NCI-H524 treated with DMSO at 0.1 percent for 48 hours (cell line): Measurements from ENCODE around the gene ANKMY1.

ENCODE experiments used
- DNase-seq: peaks from one replicate; lab custom pipeline; 2025; lab: John Stamatoyannopoulos, UW

ANKMY1 gene

GRCh38 chr2:240459401-240460252 is 98.2 kb downstream of the ANKMY1 start:
- no peak for DNase-seq

GRCh38 chr2:240458900-240459391 is 98.8 kb downstream of the ANKMY1 start:
- no peak for DNase-seq

GRCh38 chr2:240458044-240458899 is 99.5 kb downstream of the ANKMY1 start:
- no peak for DNase-seq

DNA sequence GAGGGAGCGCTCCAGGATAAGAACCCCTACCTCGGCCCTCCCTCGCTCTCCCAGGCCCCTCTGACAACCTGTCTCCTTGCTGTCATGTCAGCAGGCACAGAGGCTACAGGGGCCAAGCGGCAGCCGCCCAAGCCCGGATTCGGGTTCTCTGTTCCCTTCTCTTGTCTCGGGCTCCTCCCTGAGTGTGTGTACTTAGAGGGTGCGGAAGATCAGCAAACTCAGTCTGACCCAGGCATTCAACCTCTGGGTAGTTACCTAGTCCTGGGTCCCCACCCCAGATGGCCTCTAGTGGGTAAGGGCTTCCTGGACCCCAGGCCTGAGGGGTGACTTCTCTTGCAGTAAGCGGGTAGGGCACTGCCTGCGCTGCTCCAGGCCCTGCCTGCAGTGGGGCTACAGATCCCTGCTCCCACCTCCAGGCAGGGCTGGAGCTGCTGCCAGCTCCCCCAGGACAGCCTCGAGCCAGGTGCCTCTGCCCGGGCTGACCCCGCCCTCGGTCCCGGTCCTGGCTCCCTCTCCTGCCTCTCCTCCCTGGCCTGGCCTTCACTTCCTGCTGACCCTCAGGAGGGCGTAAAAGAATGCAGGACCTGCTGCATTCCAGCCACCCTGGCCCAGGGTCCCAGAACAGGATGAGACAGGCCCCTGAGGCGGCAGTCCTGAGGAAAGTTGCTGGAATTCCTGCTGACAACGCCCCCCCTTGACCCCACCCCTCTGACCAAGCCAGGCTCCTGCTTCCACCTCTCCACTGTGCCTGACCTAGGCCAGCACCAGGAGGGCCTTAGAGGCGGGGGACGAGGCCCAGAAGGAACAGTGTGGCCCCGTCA is 100.4 kb downstream of the ANKMY1 start:
- DNase-seq: no peak

GRCh38 chr2:240456447-240457222 is 101.2 kb downstream of the ANKMY1 start:
- no peak for DNase-seq

GRCh38 chr2:240455647-240456446 is 101.9 kb downstream of the ANKMY1 start:
- no peak for DNase-seq

GRCh38 chr2:240455272-240455646 is 102.5 kb downstream of the ANKMY1 start:
- DNase-seq: no peak

GRCh38 chr2:240454106-240454901 is 103.5 kb downstream of the ANKMY1 start:
- no peak for DNase-seq

- no peak for DNase-seq
Observed at GRCh38 chr2:240453461-240454105, 104.2 kb downstream of the ANKMY1 start.

DNA sequence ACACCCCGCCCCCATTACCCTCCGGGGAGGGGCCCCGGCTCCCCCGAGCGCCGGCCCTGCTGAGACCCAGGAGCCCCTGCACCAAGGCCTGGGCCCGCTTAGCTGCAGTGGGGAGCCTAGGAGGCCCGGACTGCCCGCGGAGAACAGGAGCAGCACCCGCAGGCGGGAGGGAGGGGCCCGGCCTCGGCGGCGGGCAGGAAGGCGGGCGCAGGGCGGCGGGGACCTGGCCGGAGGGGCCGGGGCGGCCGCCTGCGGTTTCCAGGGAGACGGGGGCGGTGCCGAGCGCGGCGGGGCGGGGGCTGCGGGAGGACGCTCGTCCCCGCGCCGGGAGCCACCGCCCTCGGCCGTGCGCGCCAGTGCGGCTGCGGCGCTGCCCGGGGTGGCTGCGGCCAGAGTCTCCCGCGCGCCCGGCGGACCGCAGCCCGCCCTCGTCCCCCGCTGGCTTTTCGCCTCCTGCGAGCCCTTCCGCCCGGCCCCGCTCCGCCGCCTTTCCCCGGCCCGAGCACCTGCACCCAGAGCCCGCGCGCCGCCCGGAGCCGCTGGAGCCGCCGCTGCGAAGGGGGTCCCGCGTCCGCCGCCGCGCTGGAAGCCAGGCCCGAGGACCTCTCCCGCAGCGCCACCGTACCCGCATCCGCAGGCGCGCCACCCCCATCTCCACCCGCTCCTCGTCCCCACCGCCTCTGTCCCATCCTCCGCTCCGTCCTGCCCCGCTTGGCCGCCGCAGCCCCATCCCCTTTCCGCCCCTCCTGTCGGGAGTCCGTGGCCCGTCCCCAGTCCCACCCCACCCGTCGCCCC is 105.1 kb downstream of the ANKMY1 start:
- DNase-seq: no peak

DNA sequence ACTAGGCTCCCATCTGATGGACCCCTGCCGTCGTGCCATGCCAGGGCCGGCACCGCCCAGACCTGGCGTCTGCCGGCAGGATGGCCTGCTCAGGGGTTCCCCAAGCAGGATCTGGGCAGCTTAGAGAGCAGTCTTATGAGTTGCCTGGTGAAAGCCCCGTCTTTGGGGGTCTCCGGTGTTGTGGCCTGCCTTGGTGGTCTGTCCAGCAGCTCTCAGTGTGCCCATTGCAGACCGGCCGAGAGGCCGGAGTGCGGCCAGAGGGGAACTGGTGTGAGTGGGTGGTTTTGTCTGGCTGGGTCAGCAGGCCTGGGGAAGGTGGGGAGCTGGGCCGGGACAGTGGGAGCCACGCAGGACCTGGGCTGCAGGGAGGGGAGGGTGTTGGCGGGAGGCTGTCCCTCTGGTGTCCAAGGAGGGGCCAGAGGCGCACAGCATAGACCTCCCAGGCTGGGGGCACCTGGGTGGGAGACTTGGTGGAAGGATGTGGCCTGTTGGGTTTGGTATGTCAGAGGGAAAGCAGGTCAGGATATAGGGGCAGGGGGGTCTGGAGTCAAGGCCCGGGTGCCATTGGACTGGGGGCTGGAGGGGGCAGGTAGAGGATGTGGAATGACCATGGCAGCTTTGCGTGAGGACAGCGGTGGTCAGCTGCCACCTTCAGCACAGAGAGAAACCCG is 105.9 kb downstream of the ANKMY1 start:
- no peak for DNase-seq

- DNase-seq: no peak
Observed at GRCh38 chr2:240451108-240451611, 106.6 kb downstream of the ANKMY1 start.

GRCh38 chr2:240450532-240451107 is 107.2 kb downstream of the ANKMY1 start:
- DNase-seq: no peak

- DNase-seq: no peak
Observed at GRCh38 chr2:240449764-240450531, 107.8 kb downstream of the ANKMY1 start.

- DNase-seq: no peak
Observed at GRCh38 chr2:240448387-240449274, 109.2 kb downstream of the ANKMY1 start.
